Activated CD8-positive, alpha-beta T cell treated with anti-CD3 and anti-CD28 coated beads for 36 hours (primary cell): Measurements from ENCODE around the gene TRIM46. TPM values are rescaled to one million over a fixed set of nuclear protein-coding genes. Genes with fewer than 3 reads are reported as not detected.
"Not testable (repeated sequence)": the region's sequence is repeated elsewhere in the genome, so short reads cannot be mapped to it uniquely, and the experiment has no call there.

ENCODE experiments used
- ATAC-seq: fragments of 200-7000 bp; cut with Tn5 transposase; one replicate; pipeline ENCODE4 v1.10.0; 2021; ENCODE audit warnings: mild to moderate bottlenecking, moderate library complexity
- CTCF ChIA-PET: fragments of 350-600 bp; sonication (Branson Sonifier 250); formaldehyde crosslinking; loops from one replicate; lab custom pipeline; 2021; ENCODE audit warnings: antibody characterized with exemption; lab: Charles Lee
- POLR2A ChIA-PET: fragments of 350-600 bp; sonication (Branson Sonifier 250); formaldehyde crosslinking; loops from one replicate; lab custom pipeline; 2021; ENCODE audit warnings: antibody characterized with exemption; lab: Charles Lee
- DNase-seq: peaks from one replicate; pipeline ENCODE4 v3.0.0-alpha.2; 2020
- H3K27ac Mint-ChIP-seq: one replicate; pipeline ENCODE4 v1.8.0; 2021; ENCODE audit warnings: mild to moderate bottlenecking, mixed read lengths
- H3K27me3 Mint-ChIP-seq: one replicate; pipeline ENCODE4 v1.8.0; 2021; ENCODE audit warnings: mixed read lengths
- H3K36me3 Mint-ChIP-seq: one replicate; pipeline ENCODE4 v1.8.0; 2021; ENCODE audit warnings: low read depth, mixed read lengths
- H3K4me1 Mint-ChIP-seq: one replicate; pipeline ENCODE4 v1.8.0; 2021; ENCODE audit warnings: low read depth, mixed read lengths
- H3K4me3 Mint-ChIP-seq: one replicate; pipeline ENCODE4 v1.8.0; 2021; ENCODE audit warnings: mild to moderate bottlenecking, moderate library complexity, mixed read lengths
- H3K9me3 Mint-ChIP-seq: one replicate; pipeline ENCODE4 v1.8.0; 2021; ENCODE audit warnings: mixed read lengths
- intact Hi-C: fragments of 100-400 bp; cut with micrococcal nuclease; formaldehyde crosslinking; loops from one replicate; pipeline ENCODE4 v1.10.0; 2022
- total RNA-seq, 2 experiments: library from RNA; stranded (reverse); gene quantifications; one replicate each; pipeline ENCODE4 v1.2.3, GENCODE V29; 2021

The TRIM46 gene
- total RNA-seq, 2 experiments from 2014 or later, result 5.8 to 6.1 TPM

DNA sequence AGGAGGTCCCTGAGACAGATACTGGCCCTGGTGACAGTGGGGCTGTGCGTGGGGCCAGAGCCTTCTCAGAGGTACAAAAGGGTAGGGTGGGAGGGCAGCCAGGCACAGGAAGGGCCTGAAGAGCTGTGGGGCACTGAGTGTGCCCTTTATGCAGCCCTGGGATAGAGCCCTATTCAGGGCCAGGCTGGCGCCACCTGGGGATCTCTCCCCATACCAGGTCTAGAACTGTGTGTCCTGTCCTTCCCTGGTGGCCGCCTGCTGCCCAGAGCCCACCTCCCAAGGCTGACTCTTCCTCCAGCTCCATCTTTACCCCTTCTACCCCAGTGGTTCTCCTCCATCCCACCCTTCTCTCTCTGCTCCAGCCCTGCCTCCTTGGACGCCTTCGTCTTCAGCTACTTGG, 59.9 kb downstream of the TRIM46 start:
- DNase-seq, POLR2A ChIA-PET, CTCF ChIA-PET, intact Hi-C loops, H3K4me1 Mint-ChIP-seq, H3K27ac Mint-ChIP-seq, H3K36me3 Mint-ChIP-seq, H3K4me3 Mint-ChIP-seq, H3K27me3 Mint-ChIP-seq, ATAC-seq, H3K9me3 Mint-ChIP-seq: not testable (repeated sequence)

Other genes starting within 250 kb of the TRIM46 start
- 10 to 100 TPM; 32.3 to 33.2 TPM for gene PMVK, start 237.1 kb upstream of the TRIM46 start, total RNA-seq
- 10 to 100 TPM; 17.7 to 19.4 TPM for gene PBXIP1, start 217.8 kb upstream of the TRIM46 start, total RNA-seq
- gene PYGO2, start 212.1 kb upstream of the TRIM46 start, total RNA-seq, result 10 to 100 TPM; 21.2 to 21.8 TPM
- gene SHC1, start 203.1 kb upstream of the TRIM46 start, total RNA-seq, result 10 to 100 TPM; 32.3 to 34.2 TPM
- 100 to 1,000 TPM; 172 to 173 TPM for gene CKS1B, start 199.2 kb upstream of the TRIM46 start, total RNA-seq
- 10 to 100 TPM; 31.5 to 32.9 TPM for gene FLAD1, start 190.5 kb upstream of the TRIM46 start, total RNA-seq
- gene LENEP, start 180.3 kb upstream of the TRIM46 start, total RNA-seq, result not detected
- gene ZBTB7B, start 171.0 kb upstream of the TRIM46 start, total RNA-seq, result 10 to 100 TPM; 26.3 to 26.5 TPM
- gene DCST2, start 140.1 kb upstream of the TRIM46 start, total RNA-seq, result under 1 TPM; 0.20 to 0.36 TPM
- not detected for gene DCST1, start 140.0 kb upstream of the TRIM46 start, total RNA-seq
- 10 to 100 TPM; 36.4 to 37.2 TPM for gene ADAM15, start 122.5 kb upstream of the TRIM46 start, total RNA-seq
- 1 to 10 TPM; 7.1 to 7.8 TPM for gene EFNA4, start 110.1 kb upstream of the TRIM46 start, total RNA-seq
- gene EFNA3, start 95.0 kb upstream of the TRIM46 start, total RNA-seq, result 1 to 10 TPM; 5.1 to 8.6 TPM
- gene EFNA1, start 46.0 kb upstream of the TRIM46 start, total RNA-seq, result under 1 TPM; 0.59 to 0.60 TPM
- gene SLC50A1, start 38.0 kb upstream of the TRIM46 start, total RNA-seq, result 10 to 100 TPM; 59.7 to 64.0 TPM
- gene DPM3, start 33.3 kb upstream of the TRIM46 start, total RNA-seq, result 10 to 100 TPM; 37.1 to 38.1 TPM
- 100 to 1,000 TPM; 124 to 125 TPM for gene KRTCAP2, start 545 bp upstream of the TRIM46 start, total RNA-seq
- gene THBS3, start 34.0 kb downstream of the TRIM46 start, total RNA-seq, result 10 to 100 TPM; 11.1 to 12.0 TPM
- 10 to 100 TPM; 59.2 to 61.0 TPM for gene MTX1, start 34.8 kb downstream of the TRIM46 start, total RNA-seq
- 10 to 100 TPM; 41.1 to 42.2 TPM for gene ENTREP3, start 81.6 kb downstream of the TRIM46 start, total RNA-seq
- gene SCAMP3, start 88.5 kb downstream of the TRIM46 start, total RNA-seq, result 10 to 100 TPM; 81.3 to 97.2 TPM
- 10 to 100 TPM; 80.6 to 85.4 TPM for gene CLK2, start 99.7 kb downstream of the TRIM46 start, total RNA-seq
- gene HCN3, start 103.6 kb downstream of the TRIM46 start, total RNA-seq, result 1 to 10 TPM; 1.5 TPM
- not detected for gene PKLR, start 127.6 kb downstream of the TRIM46 start, total RNA-seq
- gene FDPS, start 135.0 kb downstream of the TRIM46 start, total RNA-seq, result 100 to 1,000 TPM; 293 to 316 TPM
- gene RUSC1, start 147.0 kb downstream of the TRIM46 start, total RNA-seq, result 10 to 100 TPM; 21.2 to 21.6 TPM